Measurements from ENCODE around the gene KRT5.
"Not testable (repeated sequence)": the region's sequence is repeated elsewhere in the genome, so short reads cannot be mapped to it uniquely, and the experiment has no call there.

Gene KRT5

DNA sequence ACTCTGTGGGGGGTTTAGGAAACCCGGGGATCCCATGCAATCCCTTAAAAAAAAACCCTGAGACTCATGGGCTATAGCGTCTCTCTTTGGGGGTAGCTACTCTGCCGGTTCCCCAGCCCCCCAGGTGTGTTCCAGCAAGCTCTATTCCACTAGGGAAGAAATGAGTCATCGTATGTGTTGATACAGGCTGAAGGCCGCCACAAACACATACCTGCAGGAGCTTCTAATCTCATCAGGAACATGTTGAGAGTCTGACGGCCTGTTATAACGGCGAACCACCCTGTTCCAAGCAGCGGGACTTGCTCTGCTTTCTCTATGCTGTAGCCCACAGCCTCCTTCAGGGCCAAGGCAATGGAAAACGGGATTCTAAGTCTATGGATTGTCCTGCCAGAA is 977 bp upstream of the KRT5 start:
- DNase-seq (ENCODE audit: low read depth in 2 of 2): no peak

DNA sequence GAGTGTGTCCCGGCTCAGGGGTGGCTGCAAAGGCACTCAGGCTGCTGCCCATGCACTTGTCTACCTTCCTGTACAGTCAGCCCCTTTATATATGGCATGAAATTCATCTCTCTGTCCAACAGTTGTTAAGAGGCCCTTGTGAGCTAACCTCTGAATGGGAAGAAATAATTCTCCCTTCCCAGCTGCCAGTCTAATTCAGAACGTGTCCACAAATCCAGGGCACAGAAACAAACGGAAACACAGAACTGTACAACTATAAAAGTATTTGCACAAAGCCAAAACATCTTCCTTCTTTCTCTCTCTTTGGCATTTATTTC is 849 bp downstream of the KRT5 start:
- no peak for DNase-seq (ENCODE audit: low read depth in 2 of 2)

DNA sequence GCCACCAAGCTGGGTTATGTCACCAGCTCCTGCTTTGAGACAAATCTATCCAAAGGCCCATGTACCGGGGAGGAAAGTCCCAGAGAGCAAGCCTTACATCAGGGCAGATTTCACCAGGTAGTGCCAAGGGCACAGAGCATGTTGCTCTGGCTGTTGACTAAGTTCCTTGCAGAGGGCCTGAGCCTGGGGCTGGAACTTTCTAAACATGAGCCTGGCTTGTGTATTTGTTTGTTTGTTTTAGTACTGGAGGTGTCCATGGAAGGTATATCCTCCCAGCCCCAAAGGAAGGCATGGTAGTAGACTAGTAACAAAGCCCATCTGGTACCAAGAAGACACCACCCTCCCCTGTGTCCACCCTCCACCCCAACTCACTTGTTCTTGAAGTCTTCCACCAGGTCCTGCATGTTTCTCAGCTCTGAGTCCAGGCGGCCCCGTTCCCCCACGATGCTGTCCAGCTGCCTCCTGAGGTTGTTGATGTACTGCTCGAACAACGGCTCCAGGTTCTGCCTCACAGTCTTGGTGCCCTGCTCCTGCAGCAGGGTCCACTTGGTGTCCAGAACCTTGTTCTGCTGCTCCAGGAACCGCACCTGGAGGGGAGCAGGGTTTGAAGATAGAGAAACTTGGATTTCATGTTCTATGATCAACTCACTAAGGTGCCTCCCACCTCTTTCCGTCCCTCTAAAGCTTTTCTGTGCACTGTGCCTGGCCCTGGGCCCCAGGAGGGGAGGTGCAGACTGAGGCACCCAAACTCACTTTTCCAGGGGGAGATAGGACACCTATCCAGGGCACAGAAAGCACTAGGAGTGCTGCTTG is 1.4 kb downstream of the KRT5 start:
- no peak for DNase-seq (ENCODE audit: low read depth in 2 of 2)

DNA sequence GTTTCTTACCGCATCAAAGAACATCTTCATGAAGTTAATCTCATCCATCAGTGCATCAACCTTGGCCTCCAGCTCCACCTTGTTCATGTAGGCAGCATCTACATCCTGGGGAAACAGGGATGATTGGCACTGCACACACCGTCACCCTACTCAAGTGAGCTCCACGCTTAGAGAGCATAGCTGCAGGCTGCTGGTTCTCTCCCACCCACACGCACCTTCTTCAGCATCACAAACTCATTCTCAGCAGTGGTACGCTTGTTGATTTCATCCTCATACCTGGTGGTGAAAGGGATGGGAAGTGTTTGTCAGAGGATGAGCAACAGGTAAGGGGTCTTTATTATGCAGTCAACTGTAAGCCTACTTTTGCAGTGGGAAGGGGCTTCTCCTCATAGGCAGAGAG is 2.3 kb downstream of the KRT5 start:
- DNase-seq (ENCODE audit: low read depth in 2 of 2): no peak

DNA sequence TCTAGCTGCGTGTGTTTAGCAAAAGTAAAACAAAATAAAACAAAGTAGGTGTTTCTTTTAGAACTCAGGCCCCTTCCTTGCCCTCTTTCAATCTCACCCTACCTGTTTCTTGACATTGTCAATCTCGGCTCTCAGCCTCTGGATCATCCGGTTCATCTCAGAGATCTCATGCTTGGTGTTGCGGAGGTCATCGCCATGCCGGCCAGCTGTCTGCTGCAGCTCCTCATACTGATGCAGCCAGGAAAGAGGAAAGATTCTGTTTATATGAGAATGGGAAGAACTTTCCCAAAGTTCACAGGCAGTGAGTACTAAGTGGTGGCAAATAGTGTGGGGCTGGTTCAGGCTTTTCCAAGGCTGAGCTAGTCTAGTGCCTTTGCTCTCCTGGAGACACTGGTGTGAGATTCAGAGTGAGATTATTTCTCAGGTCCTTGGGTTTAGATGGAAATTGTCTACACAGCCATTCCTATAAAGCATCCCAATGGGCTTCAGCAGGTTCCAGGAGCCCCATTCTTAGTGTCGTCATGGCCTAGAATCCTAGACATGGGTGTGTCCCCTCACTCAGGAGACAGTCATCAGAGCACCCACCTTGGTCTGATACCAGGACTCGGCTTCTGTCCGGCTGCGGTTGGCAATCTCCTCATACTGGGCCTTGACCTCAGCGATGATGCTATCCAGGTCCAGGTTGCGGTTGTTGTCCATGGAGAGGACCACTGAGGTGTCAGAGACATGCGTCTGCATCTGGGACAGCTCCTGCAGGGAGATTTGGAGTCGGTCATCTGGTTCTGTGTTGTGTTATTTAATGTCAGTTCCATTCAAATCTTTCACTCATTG is 3.0 kb downstream of the KRT5 start:
- no peak for DNase-seq (ENCODE audit: low read depth in 2 of 2)

DNA sequence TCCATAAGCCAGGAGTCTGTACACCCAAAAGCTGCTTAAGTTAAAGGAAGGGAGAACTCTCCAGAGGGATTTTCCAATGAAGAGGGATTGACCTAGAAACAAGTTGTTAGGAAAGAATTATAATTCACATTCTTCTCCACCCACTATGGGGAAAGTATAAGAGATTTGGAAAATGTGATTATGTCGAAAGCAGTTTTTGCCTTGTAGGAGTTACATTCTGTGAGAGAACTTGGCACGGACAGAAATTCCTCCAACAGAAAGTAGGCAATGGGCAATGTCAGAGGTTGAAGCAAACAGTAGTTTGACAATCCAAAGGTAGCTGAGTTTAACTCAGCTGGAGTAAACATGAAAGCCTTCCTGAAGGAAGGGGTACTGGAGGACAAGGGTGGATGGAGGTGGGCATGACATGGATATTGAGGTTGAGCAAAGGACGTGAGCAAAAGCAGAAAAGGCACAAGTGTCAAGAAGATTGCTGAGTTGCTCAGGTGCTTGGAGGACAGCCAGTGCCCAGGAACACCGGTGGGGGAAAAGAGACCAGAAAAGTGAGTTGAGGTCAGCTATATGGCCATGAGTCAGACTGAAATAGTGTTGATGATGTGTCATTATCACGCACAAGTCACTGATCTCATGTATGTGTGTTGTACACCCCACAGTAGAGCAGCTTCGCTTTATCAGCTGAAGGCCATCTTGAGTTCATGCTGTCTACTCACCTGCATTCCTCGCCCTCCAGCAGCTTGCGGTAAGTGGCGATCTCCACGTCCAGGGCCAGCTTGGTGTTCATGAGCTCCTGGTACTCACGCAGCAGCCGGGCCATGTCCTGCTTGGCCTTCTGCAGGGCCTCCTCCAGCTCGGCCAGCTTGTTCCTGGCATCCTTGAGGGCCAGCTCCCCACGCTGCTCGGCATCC is 4.0 kb downstream of the KRT5 start:
- no peak for DNase-seq (ENCODE audit: low read depth in 2 of 2)

DNA sequence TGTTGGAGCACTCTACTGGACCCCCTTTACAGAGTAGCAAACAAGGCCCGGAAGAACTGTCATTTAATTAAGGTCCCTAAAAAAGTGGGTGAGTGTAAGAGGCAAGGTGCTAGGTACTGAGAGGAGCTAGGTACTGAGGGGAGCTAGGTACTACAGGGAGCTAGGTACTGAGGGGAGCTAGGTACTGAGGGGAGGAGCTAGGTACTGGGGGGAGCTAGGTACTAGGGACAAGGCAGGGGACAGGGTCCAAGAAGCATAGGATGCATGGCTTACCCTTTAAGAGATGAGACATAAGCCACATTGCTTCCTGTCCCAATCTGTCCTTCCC is 4.9 kb downstream of the KRT5 start:
- no peak for DNase-seq (ENCODE audit: low read depth in 2 of 2)

DNA sequence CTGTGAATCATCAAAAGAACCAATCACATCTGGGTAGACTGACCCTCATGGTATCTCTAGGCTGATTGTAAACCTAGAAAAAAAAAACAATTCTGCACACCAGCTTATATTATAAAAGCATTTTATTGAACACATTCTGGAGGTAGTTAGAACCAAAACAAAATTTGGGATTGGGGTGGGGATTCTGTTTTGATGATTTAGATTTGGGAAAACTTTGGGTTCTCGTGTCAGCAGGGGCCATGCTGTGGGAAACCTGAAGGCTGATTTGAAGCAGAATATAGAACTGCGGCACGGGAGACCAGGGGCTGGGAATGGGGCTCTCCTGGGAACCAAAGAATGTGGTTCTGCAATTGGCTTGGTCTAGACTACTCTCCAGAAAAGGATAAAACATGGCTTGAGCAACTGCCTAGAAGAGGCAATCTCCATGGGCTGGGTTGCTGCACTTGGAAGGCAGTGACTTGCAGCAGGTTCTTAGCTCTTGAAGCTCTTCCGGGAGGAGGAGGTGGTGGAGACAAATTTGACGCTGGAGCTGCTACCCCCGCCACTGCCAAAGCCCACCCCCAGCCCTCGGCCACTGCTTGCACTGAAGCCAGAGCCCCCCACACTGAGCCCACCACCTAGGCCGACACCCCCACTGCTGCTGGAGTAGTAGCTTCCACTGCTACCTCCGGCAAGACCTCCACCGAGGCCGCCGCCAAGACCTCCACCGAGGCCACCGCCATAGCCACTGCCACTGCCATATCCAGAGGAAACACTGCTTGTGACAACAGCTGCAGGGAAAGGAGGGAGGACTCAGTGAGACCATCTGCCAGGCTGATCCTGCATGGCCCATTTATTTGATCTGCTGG is 5.5 kb downstream of the KRT5 start:
- DNase-seq (ENCODE audit: low read depth in 2 of 2): no peak

DNA sequence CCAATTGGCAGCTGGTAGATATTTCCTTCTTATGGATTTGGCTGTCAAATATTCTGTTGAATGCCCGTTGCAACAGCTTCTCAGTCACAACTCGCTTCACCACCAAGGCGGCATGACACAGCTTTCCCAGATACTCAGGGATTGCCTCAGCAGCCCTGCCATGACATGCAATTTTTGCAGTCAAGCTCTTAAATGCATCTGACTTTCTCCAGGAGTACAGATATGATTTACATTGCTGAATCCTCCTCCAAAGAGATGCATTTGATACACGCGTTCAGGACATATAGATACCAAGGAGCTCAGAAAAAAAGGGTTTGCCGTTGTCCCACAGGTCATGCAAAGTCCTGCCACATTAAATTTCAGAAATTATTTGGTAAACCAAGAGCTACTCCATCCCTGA is 6.5 kb downstream of the KRT5 start:
- DNase-seq (ENCODE audit: low read depth in 2 of 2): no peak

DNA sequence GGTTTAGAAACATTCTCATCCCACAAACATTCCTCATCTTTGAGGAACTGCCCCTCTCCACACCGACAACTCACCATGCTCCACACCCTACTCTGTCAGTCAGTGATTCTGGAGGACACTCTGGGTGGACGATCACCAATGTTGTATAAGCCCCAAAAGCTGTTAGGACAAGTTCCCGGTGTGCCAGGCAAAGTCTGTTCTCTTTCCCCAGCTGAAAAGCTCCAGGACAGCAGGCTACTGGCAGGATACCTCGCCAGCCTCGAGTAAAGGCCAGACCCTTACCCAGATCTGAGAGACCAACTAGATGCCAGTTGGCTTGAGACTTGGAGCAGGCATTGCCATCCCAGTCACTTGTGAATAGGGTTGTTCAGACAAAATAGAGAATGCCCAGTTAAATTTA is 12.0 kb downstream of the KRT5 start:
- no peak for DNase-seq (ENCODE audit: low read depth in 2 of 2)

DNA sequence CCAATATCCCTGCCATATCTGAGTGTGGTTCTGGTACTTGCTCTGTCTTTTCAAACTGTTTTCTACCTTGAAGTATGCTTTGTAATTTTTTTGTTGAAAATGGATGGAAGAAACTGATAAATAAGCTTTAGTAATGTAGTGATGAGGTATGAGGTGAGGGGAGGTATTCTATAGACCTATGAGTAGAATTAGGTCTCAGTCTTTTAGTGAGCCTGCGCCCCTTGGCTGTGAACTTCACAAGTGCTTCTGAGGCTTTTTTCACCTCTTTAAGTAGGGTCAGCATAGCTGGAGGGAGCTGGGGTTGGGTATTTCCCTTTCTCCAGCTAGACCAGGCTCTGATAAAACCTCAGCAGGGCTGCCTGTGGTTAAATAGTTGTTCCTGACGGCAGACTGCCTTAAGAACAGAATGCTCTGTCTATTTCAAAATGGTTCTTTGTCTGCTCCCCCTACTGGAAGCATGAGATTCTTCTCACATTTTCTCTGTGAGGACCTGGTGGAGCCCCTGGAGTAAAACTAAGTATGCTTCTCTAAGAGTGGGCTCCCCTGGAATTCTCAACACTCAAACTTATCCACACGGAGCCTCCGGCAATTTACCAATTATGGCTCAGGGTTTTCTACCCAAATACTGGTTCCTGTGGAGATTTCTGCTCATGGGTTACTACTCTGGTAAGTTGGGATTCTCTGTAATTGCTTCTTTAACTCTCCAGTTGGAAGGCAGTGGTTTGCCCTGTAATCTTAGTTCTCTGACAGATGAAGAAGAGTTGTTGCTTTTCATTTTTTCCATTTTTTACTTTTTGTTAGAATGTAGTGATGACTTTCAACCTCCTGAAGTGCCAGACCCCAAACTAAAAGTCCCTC is 13.1 kb downstream of the KRT5 start:
- no peak for DNase-seq (ENCODE audit: low read depth in 2 of 2)

DNA sequence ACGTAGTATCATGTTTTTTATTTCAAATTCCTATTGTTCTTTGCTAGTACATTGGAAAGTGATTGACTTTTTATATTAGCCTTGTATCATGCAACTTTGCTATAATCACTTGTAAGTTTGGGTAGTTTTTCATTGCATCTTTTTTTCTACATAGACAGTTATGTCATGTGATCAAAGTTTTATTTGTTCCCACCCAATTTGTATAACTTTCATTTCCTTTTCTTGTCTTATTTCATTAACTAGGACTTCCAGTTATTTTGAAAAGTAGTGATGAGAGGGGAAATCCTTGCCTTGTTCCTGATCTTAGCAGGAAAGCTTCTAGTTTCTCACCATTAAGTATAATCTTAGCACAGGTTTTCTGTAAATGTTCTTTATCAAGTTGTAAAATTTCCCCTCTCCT is 17.3 kb downstream of the KRT5 start:
- no peak for DNase-seq (ENCODE audit: low read depth in 2 of 2)

DNA sequence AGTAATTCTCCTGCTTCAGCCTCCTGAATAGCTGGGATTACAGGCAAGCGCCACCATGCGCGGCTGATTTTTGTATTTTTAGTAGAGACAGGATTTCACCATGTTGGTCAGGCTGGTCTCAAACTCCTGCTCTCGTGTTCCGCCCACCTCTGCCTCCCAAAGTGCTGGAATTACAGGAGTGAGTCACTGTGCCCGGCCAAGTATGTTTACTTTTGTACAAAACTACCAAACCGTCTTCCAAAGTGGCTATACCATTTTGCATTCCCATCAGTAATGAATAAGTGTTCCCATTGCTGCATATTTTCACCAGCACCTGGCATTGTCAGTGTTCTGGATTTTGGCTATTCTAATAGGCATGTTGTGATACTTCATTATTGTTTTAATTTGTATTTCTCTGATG is 18.7 kb downstream of the KRT5 start:
- no peak for DNase-seq (ENCODE audit: low read depth in 2 of 2)

DNA sequence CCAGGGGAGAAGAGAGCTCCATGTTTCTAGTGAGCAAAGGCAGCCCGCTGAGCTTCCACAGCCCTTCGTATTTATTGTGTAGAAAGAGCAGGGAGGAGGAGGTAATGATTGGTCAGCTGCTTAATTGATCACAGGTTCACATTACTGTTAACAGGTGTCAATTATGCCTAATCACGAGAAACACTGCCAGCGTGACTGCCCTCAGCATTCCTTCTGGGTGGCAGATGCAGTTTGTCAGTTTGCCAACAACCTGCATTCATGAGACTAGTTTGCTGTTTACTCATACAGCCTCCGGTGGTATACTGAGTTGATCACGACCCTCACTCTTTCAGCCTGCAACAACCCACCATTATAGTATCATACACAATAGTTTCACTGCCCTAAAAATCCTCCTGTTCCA is 19.6 kb downstream of the KRT5 start:
- not testable (repeated sequence) for DNase-seq (ENCODE audit: low read depth in 2 of 2)

DNA sequence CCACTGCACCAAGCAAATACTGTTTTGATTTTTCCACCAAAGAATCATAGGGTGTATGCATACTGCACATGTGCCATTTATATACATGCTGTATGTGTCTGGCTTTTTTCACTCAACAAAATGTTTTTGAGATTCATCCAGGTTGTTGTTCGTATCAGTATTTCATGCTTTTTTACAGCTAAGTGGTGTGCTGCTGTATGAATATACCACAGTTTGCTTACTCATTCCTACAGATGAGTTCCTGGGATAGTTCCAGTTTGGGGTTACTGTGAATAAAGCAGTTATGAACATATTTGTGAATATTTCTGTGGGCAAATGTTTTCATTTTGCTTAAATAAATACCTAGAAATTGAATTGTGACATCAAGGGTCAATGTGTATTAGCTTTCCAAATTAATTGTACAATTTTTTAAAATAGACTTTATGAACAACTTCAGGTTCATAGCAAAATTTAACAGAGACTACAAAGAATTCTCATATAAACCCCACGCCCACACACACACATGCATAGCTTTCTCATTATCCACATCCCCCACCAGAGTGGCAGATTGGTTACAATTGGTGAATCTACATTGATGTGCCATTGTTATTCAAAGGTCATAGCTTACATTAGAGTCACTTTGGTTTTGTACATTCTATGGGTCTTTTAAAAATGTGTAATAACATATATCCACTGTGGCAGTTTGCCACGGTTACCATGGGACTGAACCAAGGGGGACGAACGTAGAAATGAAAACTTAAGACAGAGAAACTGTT is 20.2 kb downstream of the KRT5 start:
- DNase-seq (ENCODE audit: low read depth in 2 of 2): no peak

DNA sequence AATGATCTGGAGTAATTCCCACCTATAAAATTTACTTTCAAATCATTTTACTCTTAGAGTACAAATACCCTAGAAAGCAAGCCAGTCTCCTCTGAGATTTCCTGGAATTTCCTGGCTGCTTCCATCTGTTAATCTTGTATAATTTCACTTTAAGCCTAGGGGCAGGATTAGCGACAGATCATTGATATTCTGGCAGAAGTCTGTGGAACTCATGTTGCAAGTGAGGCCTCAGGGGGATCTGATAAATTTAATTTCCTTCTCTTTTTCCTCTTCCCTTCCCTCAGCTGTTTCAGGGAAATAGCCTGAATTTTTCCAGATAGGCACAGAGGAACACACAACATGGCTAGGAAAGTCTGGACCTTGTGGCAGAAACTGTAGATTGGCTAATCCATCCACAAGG is 21.2 kb downstream of the KRT5 start:
- no peak for DNase-seq (ENCODE audit: low read depth in 2 of 2)

DNA sequence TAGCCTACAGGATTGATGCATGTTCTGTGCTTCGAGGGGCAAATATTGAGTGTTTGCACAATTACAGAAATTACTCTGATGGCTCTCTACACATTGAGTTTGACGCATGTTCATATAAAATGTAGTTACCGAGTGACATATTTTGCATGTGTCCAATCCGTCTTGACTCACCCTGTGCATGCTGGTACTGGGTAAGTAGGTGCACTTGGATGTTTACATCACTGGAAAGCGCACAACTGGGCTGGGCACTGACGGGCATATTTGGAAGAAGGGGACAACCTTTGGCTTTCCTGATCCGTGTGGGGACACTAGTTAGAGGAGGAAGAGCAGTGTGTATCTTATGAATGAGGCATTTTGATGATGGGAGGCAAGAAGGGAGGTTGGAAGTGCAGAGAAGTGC is 22.2 kb downstream of the KRT5 start:
- DNase-seq (ENCODE audit: low read depth in 2 of 2): no peak

DNA sequence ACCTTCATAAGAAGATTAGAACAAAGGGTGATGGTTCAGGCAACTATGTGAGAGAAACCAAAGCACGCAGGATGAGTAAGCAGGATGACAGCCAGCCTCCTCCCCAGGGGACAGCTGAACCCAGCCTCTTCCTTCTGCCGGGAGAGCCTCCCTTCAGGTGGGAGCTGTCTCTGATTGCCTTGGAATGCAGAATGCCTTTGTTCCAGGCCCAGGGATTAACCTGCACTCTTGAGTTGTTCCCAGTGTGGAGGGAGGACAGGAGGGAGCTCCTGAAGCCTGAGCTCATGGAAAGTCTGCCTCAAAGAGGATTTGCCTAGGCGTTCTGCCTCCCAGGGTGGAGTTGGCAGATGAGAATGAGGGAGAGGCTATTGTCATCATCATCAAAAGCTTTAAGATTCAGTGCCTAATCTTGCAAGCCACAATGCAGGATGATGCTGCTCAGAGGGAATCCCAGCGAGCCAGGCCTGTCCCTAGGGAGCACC is 23.6 kb downstream of the KRT5 start:
- DNase-seq (ENCODE audit: low read depth in 2 of 2): no peak

DNA sequence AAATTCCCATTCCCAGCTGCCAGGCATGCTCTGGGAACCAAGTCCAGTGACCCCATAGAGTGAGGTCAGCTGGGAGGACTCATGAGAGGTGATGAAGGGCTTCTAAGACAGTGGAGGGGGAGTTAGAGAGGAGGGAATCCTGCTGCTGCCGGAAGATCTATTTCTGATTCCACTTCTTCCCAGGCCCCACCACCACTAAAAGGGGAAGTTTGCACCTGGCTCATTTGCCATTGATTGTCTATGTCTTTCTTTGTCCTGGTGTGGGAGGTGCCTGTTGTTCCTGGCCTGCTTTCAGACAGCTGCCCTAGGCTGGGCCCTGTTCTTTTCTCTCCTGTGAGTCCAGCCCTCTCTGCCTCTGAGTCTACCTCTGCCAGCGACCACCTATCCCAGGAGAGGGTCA is 24.1 kb downstream of the KRT5 start:
- no peak for DNase-seq (ENCODE audit: low read depth in 2 of 2)

DNA sequence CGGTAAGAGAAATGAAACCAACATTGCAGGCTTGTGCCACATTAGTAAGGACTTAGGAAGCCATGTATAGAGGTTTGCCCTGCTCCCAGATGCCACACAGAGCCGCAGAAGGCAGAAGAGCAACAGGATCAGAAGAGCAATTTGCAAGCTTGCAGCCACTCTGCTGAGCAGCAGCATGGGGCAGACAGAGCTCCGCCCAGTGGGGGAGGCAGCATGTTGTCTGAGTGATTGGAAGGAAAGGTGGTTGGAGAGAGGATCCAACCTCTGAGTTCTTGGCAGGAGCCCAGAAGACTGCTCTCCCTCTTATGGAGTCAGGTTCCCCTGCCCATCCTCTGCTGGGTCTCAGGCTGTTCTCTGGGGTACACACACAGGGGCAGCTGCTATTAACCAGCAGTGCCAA is 24.8 kb downstream of the KRT5 start:
- no peak for DNase-seq (ENCODE audit: low read depth in 2 of 2)
